Measurements from ENCODE around the gene FITM1. TPM values are rescaled to one million over a fixed set of nuclear protein-coding genes. Genes with fewer than 3 reads are reported as not detected.

Gene FITM1
- total RNA-seq, 2 donors from 2014 or later, result 2.0 TPM; not detected in 1

GRCh38 chr14:24096545-24097181 is 33.8 kb upstream of the FITM1 start:
- intact Hi-C loops (cut with DNase I), result no loop called here
- Histone ChIP-seq H3K36me3 (no peaks in the 10 kb centered on the region), H3K27me3 (replicated peaks; ENCODE audit: insufficient read depth) (no peaks in the 10 kb centered on the region), H3K4me1 (replicated peaks) (no peaks in the 10 kb centered on the region), H3K27ac (no peak overlapping the region), H3K4me3 (no peak overlapping the region), H3K9me3 (no peaks in the 10 kb centered on the region)
- 95% methylated on average over 8 of the region's 8 CpGs for WGBS
- TF ChIP-seq POLR2A (IDR thresholded peaks at IDR 0.05) (no peak), POLR2AphosphoS5 (IDR thresholded peaks at IDR 0.05) (no peak)
- TF ChIP-seq, protein P1, sequence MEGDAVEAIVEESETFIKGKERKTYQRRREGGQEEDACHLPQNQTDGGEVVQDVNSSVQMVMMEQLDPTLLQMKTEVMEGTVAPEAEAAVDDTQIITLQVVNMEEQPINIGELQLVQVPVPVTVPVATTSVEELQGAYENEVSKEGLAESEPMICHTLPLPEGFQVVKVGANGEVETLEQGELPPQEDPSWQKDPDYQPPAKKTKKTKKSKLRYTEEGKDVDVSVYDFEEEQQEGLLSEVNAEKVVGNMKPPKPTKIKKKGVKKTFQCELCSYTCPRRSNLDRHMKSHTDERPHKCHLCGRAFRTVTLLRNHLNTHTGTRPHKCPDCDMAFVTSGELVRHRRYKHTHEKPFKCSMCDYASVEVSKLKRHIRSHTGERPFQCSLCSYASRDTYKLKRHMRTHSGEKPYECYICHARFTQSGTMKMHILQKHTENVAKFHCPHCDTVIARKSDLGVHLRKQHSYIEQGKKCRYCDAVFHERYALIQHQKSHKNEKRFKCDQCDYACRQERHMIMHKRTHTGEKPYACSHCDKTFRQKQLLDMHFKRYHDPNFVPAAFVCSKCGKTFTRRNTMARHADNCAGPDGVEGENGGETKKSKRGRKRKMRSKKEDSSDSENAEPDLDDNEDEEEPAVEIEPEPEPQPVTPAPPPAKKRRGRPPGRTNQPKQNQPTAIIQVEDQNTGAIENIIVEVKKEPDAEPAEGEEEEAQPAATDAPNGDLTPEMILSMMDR (IDR thresholded peaks at IDR 0.05), result no peak
- no peak for DNase-seq (ENCODE audit: low spot score)

GRCh38 chr14:24098229-24098926 is 32.1 kb upstream of the FITM1 start:
- Histone ChIP-seq H3K36me3 (no peaks in the 10 kb centered on the region), H3K27me3 (replicated peaks; ENCODE audit: insufficient read depth) (no peaks in the 10 kb centered on the region), H3K4me3 (no peak overlapping the region), H3K4me1 (replicated peaks) (no peaks in the 10 kb centered on the region), H3K27ac (no peak overlapping the region), H3K9me3 (no peaks in the 10 kb centered on the region)
- no peak for DNase-seq (ENCODE audit: low spot score)
- WGBS, result 96% methylated on average over 15 of the region's 16 CpGs
- TF ChIP-seq POLR2AphosphoS5 (IDR thresholded peaks at IDR 0.05) (no peak), POLR2A (IDR thresholded peaks at IDR 0.05) (no peak)
- TF ChIP-seq, protein P1 (IDR thresholded peaks at IDR 0.05), result no peak
- intact Hi-C loops (cut with DNase I), result no loop called here

DNA sequence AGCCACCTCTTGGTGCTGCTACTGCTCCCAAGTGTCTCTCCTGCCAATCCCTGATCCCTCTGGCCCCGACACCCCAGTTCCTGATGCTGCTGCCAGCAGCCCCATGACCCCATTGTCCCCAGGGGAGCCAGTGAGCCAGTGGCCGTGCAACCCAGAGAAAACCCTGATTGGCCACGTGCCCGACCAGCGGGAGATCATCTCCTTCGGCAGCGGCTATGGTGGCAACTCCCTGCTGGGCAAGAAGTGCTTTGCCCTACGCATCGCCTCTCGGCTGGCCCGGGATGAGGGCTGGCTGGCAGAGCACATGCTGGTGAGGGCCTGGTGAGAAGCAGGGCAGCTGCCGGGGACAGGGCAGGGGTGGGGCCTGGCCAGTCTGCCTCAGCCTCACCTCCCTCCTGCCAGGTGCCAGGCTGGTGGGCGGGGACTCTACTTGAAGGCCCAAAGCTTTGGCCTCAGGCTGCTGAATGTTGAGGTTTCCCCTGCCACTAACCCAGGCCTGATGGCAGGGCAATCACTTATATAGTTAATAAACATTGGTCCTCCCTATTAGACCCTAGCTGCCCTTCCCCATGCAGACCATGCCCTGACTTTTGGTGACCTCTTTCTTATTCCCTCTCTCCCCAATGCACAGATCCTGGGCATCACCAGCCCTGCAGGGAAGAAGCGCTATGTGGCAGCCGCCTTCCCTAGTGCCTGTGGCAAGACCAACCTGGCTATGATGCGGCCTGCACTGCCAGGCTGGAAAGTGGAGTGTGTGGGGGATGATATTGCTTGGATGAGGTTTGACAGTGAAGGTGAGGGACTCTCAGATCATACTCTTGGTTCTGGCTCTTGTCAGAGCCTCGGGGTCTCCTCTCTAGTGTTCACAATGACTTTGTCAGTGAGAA is 31.3 kb upstream of the FITM1 start:
- intact Hi-C loops (cut with DNase I), result no loop called here
- no peak for TF ChIP-seq POLR2AphosphoS5 (IDR thresholded peaks at IDR 0.05)
- no peak for TF ChIP-seq POLR2A (IDR thresholded peaks at IDR 0.05)
- DNase-seq (ENCODE audit: low spot score), result no peak
- H3K36me3 ChIP-seq, result no peaks in the 10 kb centered on the region
- no peak overlapping the region for H3K27ac ChIP-seq
- H3K9me3 ChIP-seq, result no peaks in the 10 kb centered on the region
- H3K4me3 ChIP-seq, result no peak overlapping the region
- H3K4me1 ChIP-seq (replicated peaks), result no peaks in the 10 kb centered on the region
- H3K27me3 ChIP-seq (replicated peaks; ENCODE audit: insufficient read depth), result no peaks in the 10 kb centered on the region
- WGBS, result 91% methylated on average over 17 of the region's 17 CpGs

GRCh38 chr14:24100197-24100981 is 30.1 kb upstream of the FITM1 start:
- Histone ChIP-seq H3K4me3 (no peak overlapping the region), H3K36me3 (no peaks in the 10 kb centered on the region), H3K9me3 (no peaks in the 10 kb centered on the region), H3K27ac (no peak overlapping the region), H3K4me1 (replicated peaks) (no peaks in the 10 kb centered on the region), H3K27me3 (replicated peaks; ENCODE audit: insufficient read depth) (no peaks in the 10 kb centered on the region)
- intact Hi-C loops (cut with DNase I), result no loop called here
- DNase-seq (ENCODE audit: low spot score), result no peak
- TF ChIP-seq POLR2AphosphoS5 (IDR thresholded peaks at IDR 0.05) (no peak), POLR2A (IDR thresholded peaks at IDR 0.05) (no peak)
- TF ChIP-seq, protein P1 (IDR thresholded peaks at IDR 0.05), result no peak
- 81% methylated on average over 4 of the region's 4 CpGs for WGBS
